HepG2 (cell line): ENCODE data around the gene NBPF3. TPM values are rescaled to one million over a fixed set of nuclear protein-coding genes. Genes with fewer than 3 reads are reported as not detected.

Experiments
- BORCS8-MEF2B ChIP-seq: sonication (generic); formaldehyde crosslinking; IDR thresholded peaks from 2 replicates; pipeline ENCODE4 v1.8.0; 2022; ENCODE audit warnings: mild to moderate bottlenecking, missing genetic modification reagents
- EZH2 ChIP-seq: conservative IDR thresholded peaks from 2 replicates; pipeline ENCODE4 v1.6.1; 2012; ENCODE audit warnings: mild to moderate bottlenecking, low read depth, low read length, moderate library complexity
- GATA4 ChIP-seq: sonication (generic); IDR thresholded peaks from 2 replicates; pipeline ENCODE4 v1.6.1; 2016; ENCODE audit warnings: antibody characterized with exemption, low read depth, borderline replicate concordance
- KAT7 ChIP-seq: IDR thresholded peaks from 2 replicates; pipeline ENCODE4 v1.6.1; 2018; ENCODE audit warnings: borderline replicate concordance, missing compliant biosample characterization
- KIAA2018 ChIP-seq: sonication (generic); formaldehyde crosslinking; IDR thresholded peaks from 2 replicates; pipeline ENCODE4 v1.5.0; 2020; ENCODE audit warnings: mild to moderate bottlenecking, missing genetic modification reagents, borderline replicate concordance
- MBD4 ChIP-seq: IDR thresholded peaks from 2 replicates; pipeline ENCODE4 v1.6.1; 2012; ENCODE audit warnings: low read length, inconsistent platforms, borderline replicate concordance
- NCOA1 ChIP-seq: sonication (generic); formaldehyde crosslinking; IDR thresholded peaks from 2 replicates; pipeline ENCODE4 v1.9.0; 2021; ENCODE audit warnings: missing genetic modification reagents
- NKX3-1 ChIP-seq: sonication (generic); formaldehyde crosslinking; IDR thresholded peaks from 2 replicates; pipeline ENCODE4 v1.5.0; 2020; ENCODE audit warnings: missing genetic modification reagents
- POLR2A ChIP-seq, 2 experiments: IDR thresholded peaks; 2 replicates each; pipeline ENCODE4 v1.6.1; 2011; ENCODE audit warnings: low read depth in 2 of 2, low read length in 2 of 2, mild to moderate bottlenecking in 1 of 2, moderate library complexity in 1 of 2; ENCODE audit not compliant: insufficient read depth in 1 of 2
- SP2 ChIP-seq: sonication (generic); formaldehyde crosslinking; IDR thresholded peaks from 2 replicates; pipeline ENCODE4 v1.5.1; 2020; ENCODE audit warnings: mild to moderate bottlenecking, missing genetic modification reagents
- ZNF20 ChIP-seq: sonication (generic); formaldehyde crosslinking; IDR thresholded peaks from 2 replicates; pipeline ENCODE4 v1.4.0; 2020; ENCODE audit warnings: mild to moderate bottlenecking, moderate library complexity, missing genetic modification reagents
- ZNF232 ChIP-seq: sonication (generic); formaldehyde crosslinking; IDR thresholded peaks from 2 replicates; pipeline ENCODE4 v1.4.0; 2020; ENCODE audit warnings: missing genetic modification reagents, borderline replicate concordance
- ZNF263 ChIP-seq: sonication (generic); formaldehyde crosslinking; IDR thresholded peaks from 2 replicates; pipeline ENCODE4 v1.4.0; 2020; ENCODE audit warnings: missing genetic modification reagents
- ZNF646 ChIP-seq: sonication (generic); formaldehyde crosslinking; IDR thresholded peaks from 2 replicates; pipeline ENCODE4 v1.9.0; 2021; ENCODE audit warnings: mild to moderate bottlenecking, missing genetic modification reagents
- ZNF703 ChIP-seq: sonication (generic); formaldehyde crosslinking; IDR thresholded peaks from 2 replicates; pipeline ENCODE4 v1.5.1; 2020; ENCODE audit warnings: missing genetic modification reagents, mild to moderate bottlenecking, moderate library complexity, borderline replicate concordance
- ZNF83 ChIP-seq: sonication (generic); formaldehyde crosslinking; IDR thresholded peaks from 2 replicates; pipeline ENCODE4 v1.4.0; 2020; ENCODE audit warnings: missing genetic modification reagents, mild to moderate bottlenecking, borderline replicate concordance
- polyA plus RNA-seq, 8 experiments: library from polyadenylated mRNA; depleted of rRNA in 3 of 8; stranded (reverse) in 7 of 8; unstranded in 1 of 8; fragments of >200 nt; fragmentation: Illumina TruSeq in 4 of 8; extraction: Trizol in 4 of 8; gene quantifications; 2 replicates each; pipeline versions ENCODE4 v1.2.1 to v1.2.3, GENCODE V29; 2011 to 2016; ENCODE audit warnings: low read depth in 4 of 8, missing spikeins in 1 of 8, mixed read lengths in 1 of 8; ENCODE audit not compliant: insufficient read depth in 1 of 8
- total RNA-seq, 5 experiments: library from RNA; depleted of rRNA; stranded (reverse); fragments of >200 nt; fragmentation: Illumina TruSeq; extraction: Trizol; gene quantifications; 2 replicates each; pipeline ENCODE4 v1.2.3, GENCODE V29; 2016; ENCODE audit warnings: low read depth in 1 of 5
- TF ChIP-seq, protein P1 (sequence below): sonication (generic); formaldehyde crosslinking; IDR thresholded peaks from 2 replicates; pipeline ENCODE4 v1.8.1; 2023; ENCODE audit warnings: mild to moderate bottlenecking, moderate library complexity, missing genetic modification reagents

The NBPF3 gene
- total and polyA plus RNA-seq, 2 of the 13 experiments (the other 11 are each of a cell fraction or from before 2014, with no cell fraction given): 3.5 to 4.9 TPM

DNA sequence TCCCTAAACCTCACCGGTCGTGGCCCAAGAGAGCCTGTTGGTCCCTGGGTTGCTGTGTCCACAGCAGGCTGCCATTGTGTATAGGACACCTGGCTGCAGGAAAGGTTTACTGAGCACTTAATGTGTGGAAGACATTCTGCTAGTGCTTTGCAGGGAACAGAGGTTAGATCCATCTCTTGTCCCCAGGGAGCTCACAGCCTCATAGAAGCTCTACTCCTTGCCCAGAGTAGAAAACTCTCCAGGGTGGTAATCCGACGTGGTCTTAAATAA is 52.4 kb downstream of the NBPF3 start (continued):
- TF ChIP-seq KIAA2018: no peak
- TF ChIP-seq GATA4: no peak
- TF ChIP-seq ZNF263: no peak
- no peak for TF ChIP-seq SP2 (CRISPR knock-in tag)
- no peak for TF ChIP-seq ZNF83
- no peak for TF ChIP-seq ZNF232 (CRISPR knock-in tag)
- TF ChIP-seq ZNF20 (CRISPR knock-in tag): no peak
- TF ChIP-seq BORCS8-MEF2B: no peak
- no peak for TF ChIP-seq MBD4
- TF ChIP-seq KAT7 (CRISPR knock-in tag): no peak
- no peak for TF ChIP-seq EZH2
- no peak for TF ChIP-seq ZNF646
- no peak for TF ChIP-seq NCOA1 (CRISPR knock-in tag)
- TF ChIP-seq, protein P1, sequence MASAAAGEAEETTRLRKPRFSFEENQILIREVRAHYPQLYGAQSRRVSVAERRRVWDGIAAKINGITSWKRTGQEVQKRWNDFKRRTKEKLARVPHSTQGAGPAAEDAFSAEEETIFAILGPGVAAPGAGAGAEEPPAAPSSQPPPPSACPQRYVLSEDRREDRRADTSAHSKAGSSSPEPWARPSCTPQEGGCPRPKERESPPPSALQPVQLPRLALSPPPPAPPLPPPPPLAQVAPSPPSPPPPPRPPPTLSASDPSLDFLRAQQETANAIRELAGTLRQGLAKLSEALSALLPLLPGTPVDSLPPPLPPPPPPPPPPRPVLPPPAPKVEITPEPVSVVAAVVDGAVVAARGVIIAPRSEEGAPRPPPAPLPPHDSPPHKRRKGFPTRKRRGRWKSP (CRISPR knock-in tag): no peak
- no peak for TF ChIP-seq POLR2A (IDR thresholded peaks at IDR 0.05; ENCODE audit: insufficient read depth in 1 of 2, low read depth in 2 of 2, low read length in 2 of 2)
- TF ChIP-seq ZNF703 (CRISPR knock-in tag): no peak
- no peak for TF ChIP-seq NKX3-1 (CRISPR knock-in tag)
